Measurements from ENCODE around the gene B4GALNT4.

The B4GALNT4 gene

GRCh38 chr11:391117-392017, 22.1 kb downstream of the B4GALNT4 start:
- DNase-seq (ENCODE audit: low read depth, low spot score) = no peak
- in situ Hi-C loops (cut with HindIII; ENCODE audit: low sequenced_read_pairs) = no loop called here
- no peak overlapping the region for H3K4me3 ChIP-seq (ENCODE audit: low read depth, low read length)
- TF ChIP-seq, protein P1, sequence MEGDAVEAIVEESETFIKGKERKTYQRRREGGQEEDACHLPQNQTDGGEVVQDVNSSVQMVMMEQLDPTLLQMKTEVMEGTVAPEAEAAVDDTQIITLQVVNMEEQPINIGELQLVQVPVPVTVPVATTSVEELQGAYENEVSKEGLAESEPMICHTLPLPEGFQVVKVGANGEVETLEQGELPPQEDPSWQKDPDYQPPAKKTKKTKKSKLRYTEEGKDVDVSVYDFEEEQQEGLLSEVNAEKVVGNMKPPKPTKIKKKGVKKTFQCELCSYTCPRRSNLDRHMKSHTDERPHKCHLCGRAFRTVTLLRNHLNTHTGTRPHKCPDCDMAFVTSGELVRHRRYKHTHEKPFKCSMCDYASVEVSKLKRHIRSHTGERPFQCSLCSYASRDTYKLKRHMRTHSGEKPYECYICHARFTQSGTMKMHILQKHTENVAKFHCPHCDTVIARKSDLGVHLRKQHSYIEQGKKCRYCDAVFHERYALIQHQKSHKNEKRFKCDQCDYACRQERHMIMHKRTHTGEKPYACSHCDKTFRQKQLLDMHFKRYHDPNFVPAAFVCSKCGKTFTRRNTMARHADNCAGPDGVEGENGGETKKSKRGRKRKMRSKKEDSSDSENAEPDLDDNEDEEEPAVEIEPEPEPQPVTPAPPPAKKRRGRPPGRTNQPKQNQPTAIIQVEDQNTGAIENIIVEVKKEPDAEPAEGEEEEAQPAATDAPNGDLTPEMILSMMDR (IDR thresholded peaks at IDR 0.05; ENCODE audit: low read depth, low read length) = no peak

DNA sequence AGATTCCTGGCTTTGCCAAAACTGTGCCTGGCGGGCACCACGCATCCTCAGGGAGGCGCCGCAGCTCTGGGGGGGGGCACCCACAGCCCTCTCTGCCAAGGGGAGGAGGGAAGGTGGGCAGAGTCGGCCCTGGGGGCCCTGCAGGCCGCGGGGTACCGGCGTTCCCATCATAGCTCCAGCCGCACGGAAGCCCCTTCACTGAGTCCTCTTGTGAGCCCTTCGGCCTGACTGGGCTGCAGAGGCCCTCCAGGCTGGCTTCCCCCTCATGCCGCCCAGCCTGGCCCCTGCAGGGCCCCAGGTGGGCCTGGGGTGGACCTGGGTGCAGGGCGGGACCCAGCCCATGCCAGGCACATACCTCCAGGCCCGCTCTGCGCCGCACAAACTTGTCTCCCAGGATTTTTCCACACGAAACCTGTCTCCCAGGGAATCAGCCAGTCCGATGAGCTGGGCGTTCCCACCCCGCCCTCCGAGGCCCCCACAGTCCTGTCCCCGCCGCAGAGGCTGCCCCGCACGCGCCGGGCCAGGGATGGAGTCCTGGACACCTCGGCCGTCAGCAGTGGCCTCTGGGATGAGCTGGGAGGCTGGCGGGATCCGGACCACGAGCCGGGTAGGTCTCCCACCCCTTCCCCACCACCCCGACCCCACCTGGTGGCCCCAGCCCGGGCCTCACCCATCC, 22.9 kb downstream of the B4GALNT4 start:
- in situ Hi-C loops (cut with HindIII; ENCODE audit: low sequenced_read_pairs) = no loop called here
- DNase-seq (ENCODE audit: low read depth, low spot score) = no peak
- no peak overlapping the region for H3K4me3 ChIP-seq (ENCODE audit: low read depth, low read length)
- TF ChIP-seq, protein P1 (IDR thresholded peaks at IDR 0.05; ENCODE audit: low read depth, low read length) = no peak

DNA sequence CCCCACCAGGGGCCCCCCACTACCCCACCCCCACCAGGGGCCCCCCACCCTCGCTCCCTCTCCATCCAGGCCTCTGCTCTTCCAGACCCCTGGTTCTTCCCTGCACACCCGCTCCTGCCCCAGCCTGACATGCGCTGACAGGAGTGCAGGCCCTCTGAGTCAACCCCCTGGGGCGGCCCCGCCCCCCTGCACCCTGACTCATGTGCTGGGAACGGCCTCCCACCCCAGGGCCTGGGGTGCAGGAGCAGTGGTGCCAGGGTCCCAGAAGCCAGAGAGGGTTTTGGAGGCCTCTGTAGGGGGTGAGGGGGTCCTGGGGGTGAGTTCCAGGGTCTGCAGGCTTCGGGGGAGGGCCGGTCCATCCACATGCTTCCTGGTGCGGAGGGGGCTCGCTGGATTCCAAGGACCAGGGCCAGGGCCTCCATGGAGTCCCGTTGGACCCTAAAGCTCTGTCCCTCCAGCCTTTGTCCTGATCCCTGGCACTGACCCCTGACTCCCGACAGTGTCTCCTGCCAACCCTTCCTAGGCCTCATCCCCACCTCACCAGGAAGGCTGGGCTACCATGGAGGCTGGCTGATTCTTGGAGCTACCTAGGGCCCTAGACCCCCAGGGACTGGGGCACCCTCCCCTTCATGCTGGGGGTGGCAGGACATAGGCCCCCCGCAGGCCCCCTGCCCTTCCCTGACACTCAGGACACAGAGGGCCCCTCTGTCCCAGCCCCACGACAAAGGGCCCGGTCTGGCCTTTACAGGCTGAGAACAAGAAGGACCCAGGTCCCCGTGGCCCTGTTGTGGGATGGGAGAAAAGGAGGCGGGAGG, 24.1 kb downstream of the B4GALNT4 start:
- TF ChIP-seq, protein P1 (IDR thresholded peaks at IDR 0.05; ENCODE audit: low read depth, low read length) = no peak
- DNase-seq (ENCODE audit: low read depth, low spot score) = peak; percentile 57
- no peak overlapping the region for H3K4me3 ChIP-seq (ENCODE audit: low read depth, low read length)
- in situ Hi-C loops (cut with HindIII; ENCODE audit: low sequenced_read_pairs) = no loop called here

GRCh38 chr11:394034-394857, 24.9 kb downstream of the B4GALNT4 start, which contains the start of gene PKP3:
TSS of gene PKP3 (plus strand) at chr11:394209. CDS start at chr11:394293, 84 bp downstream.
- H3K4me3 ChIP-seq (ENCODE audit: low read depth, low read length) = no peak within 1 kb of the TSS
- in situ Hi-C loops (cut with HindIII; ENCODE audit: low sequenced_read_pairs) = no loop called here
- TF ChIP-seq, protein P1 (IDR thresholded peaks at IDR 0.05; ENCODE audit: low read depth, low read length) = no peak
- peak; percentile 48 for DNase-seq (ENCODE audit: low read depth, low spot score)

GRCh38 chr11:394858-395655, 25.8 kb downstream of the B4GALNT4 start:
- TF ChIP-seq, protein P1 (IDR thresholded peaks at IDR 0.05; ENCODE audit: low read depth, low read length) = no peak
- no peak for DNase-seq (ENCODE audit: low read depth, low spot score)
- no peak overlapping the region for H3K4me3 ChIP-seq (ENCODE audit: low read depth, low read length)
- in situ Hi-C loops (cut with HindIII; ENCODE audit: low sequenced_read_pairs) = no loop called here
